Transverse colon (tissue), 4 donors: ENCODE measurements around the gene FRMPD4. TPM values are rescaled to one million over a fixed set of nuclear protein-coding genes. Genes with fewer than 3 reads are reported as not detected.
"Not testable (repeated sequence)": the region's sequence is repeated elsewhere in the genome, so short reads cannot be mapped to it uniquely, and the experiment has no call there.

ENCODE experiments used
- DNase-seq: peaks from one replicate; pipeline ENCODE4 v3.0.0-alpha.2; 2019
- H3K27ac ChIP-seq, 4 donors: fragments of 200-600 bp; sonication (generic); 2 replicates each; pipeline ENCODE4 v1.5.1; 2016 to 2018; ENCODE audit warnings: inconsistent platforms in 4 of 4
- H3K27me3 ChIP-seq: fragments of 200-600 bp; sonication (generic); 2 replicates; pipeline ENCODE4 v1.5.1; 2017; ENCODE audit warnings: inconsistent platforms
- H3K36me3 ChIP-seq, 4 donors: fragments of 200-600 bp; sonication (generic); 2 replicates each; pipeline ENCODE4 v1.5.1; 2017 to 2019; ENCODE audit warnings: inconsistent platforms in 4 of 4
- H3K4me1 ChIP-seq, 4 donors: fragments of 200-600 bp; sonication (generic); 2 replicates each; pipeline ENCODE4 v1.5.1; 2017 to 2020; ENCODE audit warnings: inconsistent platforms in 4 of 4
- H3K4me3 ChIP-seq, 4 donors: fragments of 200-600 bp; sonication (generic); 1 replicate in 1 of 4; 2 replicates in 3 of 4; pipeline versions ENCODE4 v1.5.1 to v1.6.1; 2017 to 2019; ENCODE audit warnings: inconsistent platforms in 4 of 4
- H3K9me3 ChIP-seq, 2 donors: fragments of 200-600 bp; sonication (generic); 2 replicates each; pipeline ENCODE4 v1.5.1; 2017 to 2019; ENCODE audit warnings: inconsistent platforms in 2 of 2
- EP300 ChIP-seq: sonication (generic); formaldehyde crosslinking; IDR thresholded peaks from one replicate; pipeline ENCODE4 v1.6.1; 2017; ENCODE audit warnings: antibody characterized with exemption, low read depth
- POLR2A ChIP-seq: fragments of 450-650 bp; IDR thresholded peaks from one replicate; pipeline ENCODE4 v1.6.1; 2016; ENCODE audit warnings: antibody characterized with exemption, mild to moderate bottlenecking, moderate library complexity
- POLR2AphosphoS5 ChIP-seq, 3 donors: sonication (generic); formaldehyde crosslinking; IDR thresholded peaks; one replicate each; pipeline ENCODE4 v1.6.1; 2016; ENCODE audit warnings: antibody characterized with exemption in 3 of 3
- WGBS, 2 donors: methylation state at CpG; one replicate each; pipeline ENCODE4 v1.1.5; 2018; ENCODE audit warnings: low coverage in 1 of 2; 5-methylcytosine and 5-hydroxymethylcytosine counted together
- in situ Hi-C, 4 donors: fragments of 200-750 bp; cut with MboI; loops; one replicate each; pipeline versions ENCODE4 v1.15.0 to v1.15.1; 2017; ENCODE audit warnings: low sequenced_read_pairs in 3 of 4, low pct_ligation_motif_present in 1 of 4, low pct_unique_long_range_greater_than_20kb in 1 of 4
- intact Hi-C: fragments of 100-400 bp; cut with DNase I; formaldehyde crosslinking; loops from one replicate; pipeline ENCODE4 v1.15.1; 2023; ENCODE audit warnings: low total_unique reads
- total RNA-seq, 4 donors: library from RNA; depleted of rRNA; stranded (reverse); fragments of >200 nt; gene quantifications; one replicate each; pipeline ENCODE4 v1.1.0, GENCODE V29; 2016
- TF ChIP-seq, protein P1 (sequence below), 5 experiments: fragments of 200-600 bp in 3 of 5; fragments of 450-650 bp in 2 of 5; sonication (generic) in 3 of 5; IDR thresholded peaks; 1 replicate in 2 of 5; 2 replicates in 3 of 5; pipeline ENCODE4 v1.5.1; 2016 to 2017; ENCODE audit warnings: antibody characterized with exemption in 5 of 5, inconsistent platforms in 3 of 5, mild to moderate bottlenecking in 2 of 5, moderate library complexity in 1 of 5

FRMPD4 gene
- total RNA-seq, 4 donors from 2014 or later, result 0.79 to 1.5 (median 0.82) TPM; not detected in 1

DNA sequence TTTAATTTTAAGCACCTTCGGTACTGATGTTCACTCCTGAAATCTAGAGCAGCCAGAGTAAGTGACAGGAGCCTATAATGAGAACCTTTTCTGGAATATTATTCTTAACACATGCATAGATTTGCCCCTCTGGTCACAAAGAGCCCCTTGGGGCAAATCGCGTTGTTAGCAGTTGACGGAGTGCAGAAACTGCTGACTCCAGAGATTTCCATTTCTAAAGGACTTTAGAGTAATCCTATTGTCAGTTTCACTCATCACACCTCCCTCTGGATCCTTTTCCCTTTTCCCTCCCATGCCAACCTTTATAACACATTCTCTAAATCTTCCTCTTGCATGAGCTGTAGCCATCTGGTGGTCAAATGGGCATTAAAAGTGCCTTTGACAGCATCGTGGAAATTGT is 388.0 kb downstream of the FRMPD4 start:
- no peak for TF ChIP-seq POLR2A
- TF ChIP-seq EP300, result no peak
- TF ChIP-seq POLR2AphosphoS5 (IDR thresholded peaks at IDR 0.05), result no peak
- TF ChIP-seq, protein P1, sequence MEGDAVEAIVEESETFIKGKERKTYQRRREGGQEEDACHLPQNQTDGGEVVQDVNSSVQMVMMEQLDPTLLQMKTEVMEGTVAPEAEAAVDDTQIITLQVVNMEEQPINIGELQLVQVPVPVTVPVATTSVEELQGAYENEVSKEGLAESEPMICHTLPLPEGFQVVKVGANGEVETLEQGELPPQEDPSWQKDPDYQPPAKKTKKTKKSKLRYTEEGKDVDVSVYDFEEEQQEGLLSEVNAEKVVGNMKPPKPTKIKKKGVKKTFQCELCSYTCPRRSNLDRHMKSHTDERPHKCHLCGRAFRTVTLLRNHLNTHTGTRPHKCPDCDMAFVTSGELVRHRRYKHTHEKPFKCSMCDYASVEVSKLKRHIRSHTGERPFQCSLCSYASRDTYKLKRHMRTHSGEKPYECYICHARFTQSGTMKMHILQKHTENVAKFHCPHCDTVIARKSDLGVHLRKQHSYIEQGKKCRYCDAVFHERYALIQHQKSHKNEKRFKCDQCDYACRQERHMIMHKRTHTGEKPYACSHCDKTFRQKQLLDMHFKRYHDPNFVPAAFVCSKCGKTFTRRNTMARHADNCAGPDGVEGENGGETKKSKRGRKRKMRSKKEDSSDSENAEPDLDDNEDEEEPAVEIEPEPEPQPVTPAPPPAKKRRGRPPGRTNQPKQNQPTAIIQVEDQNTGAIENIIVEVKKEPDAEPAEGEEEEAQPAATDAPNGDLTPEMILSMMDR (IDR thresholded peaks at IDR 0.05), result no peak
- intact Hi-C loops (no loop called here), in situ Hi-C loops (no loop called here)
- Histone ChIP-seq H3K27me3 (no peaks in the 10 kb centered on the region), H3K4me1 (no peaks in the 10 kb centered on the region), H3K27ac (no peak overlapping the region), H3K9me3 (no peaks in the 10 kb centered on the region), H3K36me3 (no peaks in the 10 kb centered on the region), H3K4me3 (no peak overlapping the region)
- no peak for DNase-seq
- 69% methylated on average over 5 of the region's 5 CpGs; no CpG with 5 or more reads in 1 of the 2 donors for WGBS, 2 donors

DNA sequence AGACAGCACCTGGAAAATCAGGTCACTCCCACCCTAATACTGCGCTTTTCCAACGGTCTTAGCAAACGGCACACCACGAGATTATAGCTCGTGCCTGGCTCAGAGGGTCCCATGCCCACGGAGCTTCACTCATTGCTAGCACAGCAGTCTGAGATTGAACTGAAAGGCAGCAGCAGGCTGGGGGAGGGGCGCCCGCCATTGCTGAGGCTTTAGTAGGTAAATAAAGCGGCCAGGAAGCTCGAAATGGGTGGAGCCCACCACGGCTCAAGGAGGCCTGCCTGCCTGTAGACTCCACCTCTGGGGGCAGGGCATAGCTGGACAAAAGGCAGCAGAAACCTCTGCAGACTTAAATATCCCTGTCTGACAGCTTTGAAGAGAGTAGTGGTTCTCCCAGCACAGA is 399.8 kb downstream of the FRMPD4 start:
- H3K27ac ChIP-seq, in situ Hi-C loops, intact Hi-C loops, H3K9me3 ChIP-seq, H3K27me3 ChIP-seq, H3K36me3 ChIP-seq, H3K4me1 ChIP-seq, H3K4me3 ChIP-seq, DNase-seq: not testable (repeated sequence)
- 71% methylated on average over 11 of the region's 11 CpGs; no CpG with 5 or more reads in 1 of the 2 donors for WGBS, 2 donors

DNA sequence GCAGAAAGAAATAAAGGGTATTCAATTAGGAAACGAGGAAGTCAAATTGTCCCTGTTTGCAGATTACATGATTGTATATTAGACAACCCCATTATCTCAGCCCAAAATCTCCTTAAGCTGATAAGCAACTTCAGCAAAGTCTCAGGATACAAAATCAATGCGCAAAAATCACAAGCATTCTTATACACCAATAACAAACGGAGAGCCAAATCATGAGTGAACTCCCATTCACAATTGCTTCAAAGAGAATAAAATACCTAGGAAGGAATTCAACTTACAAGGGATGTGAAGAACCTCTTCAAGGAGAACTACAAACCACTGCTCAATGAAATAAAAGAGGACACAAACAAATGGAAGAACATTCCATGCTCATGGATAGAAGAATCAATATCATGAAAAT is 404.0 kb downstream of the FRMPD4 start:
- in situ Hi-C loops, H3K4me1 ChIP-seq, H3K36me3 ChIP-seq, H3K27me3 ChIP-seq, DNase-seq, intact Hi-C loops, H3K27ac ChIP-seq, H3K4me3 ChIP-seq, H3K9me3 ChIP-seq: not testable (repeated sequence)
- WGBS, 2 donors, result 62 to 81% methylated on average over 2 to 3 of the region's 3 CpGs

DNA sequence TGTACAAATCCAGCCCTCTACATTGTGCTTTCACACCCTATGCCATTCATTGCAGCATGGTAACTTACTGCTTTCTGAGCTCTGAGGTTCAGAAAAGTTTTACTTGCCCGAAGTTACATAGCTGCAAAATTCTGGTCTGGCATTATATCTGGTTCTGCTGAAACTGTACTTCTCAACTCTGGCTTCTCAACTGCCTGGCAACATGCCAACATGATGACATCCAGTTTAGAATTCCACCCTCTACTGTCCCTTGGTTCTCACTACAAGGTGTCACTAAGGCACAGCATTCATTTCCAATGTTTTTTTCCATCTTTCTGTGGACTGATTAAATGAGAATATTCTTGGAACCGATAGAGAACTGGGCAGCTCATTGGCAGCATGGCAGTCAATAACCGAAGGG is 410.1 kb downstream of the FRMPD4 start:
- intact Hi-C loops (no loop called here), in situ Hi-C loops (no loop called here)
- no peak overlapping the region for H3K27ac ChIP-seq
- no peaks in the 10 kb centered on the region for H3K9me3 ChIP-seq
- DNase-seq, result no peak
- no peaks in the 10 kb centered on the region for H3K36me3 ChIP-seq
- WGBS, 2 donors, result 75 to 100% methylated on average over 2 to 3 of the region's 3 CpGs
- H3K4me3 ChIP-seq, result no peak overlapping the region
- H3K4me1 ChIP-seq, result no peaks in the 10 kb centered on the region
- no peaks in the 10 kb centered on the region for H3K27me3 ChIP-seq
- TF ChIP-seq POLR2A, result no peak
- TF ChIP-seq POLR2AphosphoS5 (IDR thresholded peaks at IDR 0.05), result no peak
- TF ChIP-seq, protein P1 (IDR thresholded peaks at IDR 0.05), result no peak
- TF ChIP-seq EP300, result no peak

DNA sequence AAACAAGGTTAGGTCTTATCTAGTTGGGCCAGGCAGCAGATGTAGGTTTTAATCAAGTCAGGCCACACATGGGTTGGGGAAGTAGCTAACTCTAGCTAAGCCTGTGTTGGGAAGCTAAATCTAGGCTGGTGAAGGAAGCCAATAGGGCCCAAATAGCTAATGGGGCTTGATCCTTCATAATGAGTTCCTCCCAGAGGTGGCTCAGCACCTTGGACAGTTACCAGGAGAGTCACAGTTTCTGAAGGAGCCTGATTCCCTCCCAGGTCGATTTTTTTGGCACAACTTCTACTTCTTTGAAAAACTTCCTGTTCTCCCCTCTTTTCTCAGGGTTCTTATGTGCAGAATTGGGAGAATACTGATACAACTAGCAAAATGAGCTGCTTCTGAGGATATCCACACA is 410.5 kb downstream of the FRMPD4 start:
- no peak for DNase-seq
- Histone ChIP-seq H3K27ac (no peak overlapping the region), H3K4me1 (no peaks in the 10 kb centered on the region), H3K36me3 (no peaks in the 10 kb centered on the region), H3K4me3 (no peak overlapping the region), H3K27me3 (no peaks in the 10 kb centered on the region), H3K9me3 (no peaks in the 10 kb centered on the region)
- WGBS, 2 donors, result 7% methylated on average over 1 of the region's 1 CpG; no CpG with 5 or more reads in 1 of the 2 donors
- TF ChIP-seq EP300, result no peak
- in situ Hi-C loops (no loop called here), intact Hi-C loops (no loop called here)

DNA sequence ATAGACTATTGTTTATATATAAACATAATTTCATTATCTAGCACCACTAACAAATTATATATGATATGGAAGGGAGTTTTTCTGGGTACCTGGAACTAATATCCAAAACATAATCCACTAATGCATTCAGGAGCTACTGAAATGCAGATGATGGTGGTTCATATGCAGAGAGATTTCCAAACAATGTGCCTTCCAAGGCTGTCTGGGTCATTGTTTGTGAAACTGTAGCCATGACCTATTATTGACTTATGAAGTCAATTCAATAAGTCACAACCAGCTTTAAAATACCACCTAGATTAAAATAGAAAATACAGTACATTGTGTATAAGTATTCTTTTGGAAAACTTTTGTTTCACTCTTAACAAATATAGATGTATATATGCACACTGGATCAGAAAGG is 415.9 kb downstream of the FRMPD4 start:
- Histone ChIP-seq H3K9me3 (no peaks in the 10 kb centered on the region), H3K36me3 (no peaks in the 10 kb centered on the region), H3K27me3 (no peaks in the 10 kb centered on the region), H3K4me1 (no peaks in the 10 kb centered on the region), H3K27ac (no peak overlapping the region), H3K4me3 (no peak overlapping the region)
- in situ Hi-C loops, result no loop called here
- DNase-seq, result no peak
- intact Hi-C loops, result no loop called here
- TF ChIP-seq EP300 (no peak), POLR2AphosphoS5 (IDR thresholded peaks at IDR 0.05) (no peak), POLR2A (no peak)
- TF ChIP-seq, protein P1 (IDR thresholded peaks at IDR 0.05), result no peak
